Measurements from ENCODE around the gene DCAF15. TPM values are rescaled to one million over a fixed set of nuclear protein-coding genes. Genes with fewer than 3 reads are reported as not detected.
"Not testable (repeated sequence)": the region's sequence is repeated elsewhere in the genome, so short reads cannot be mapped to it uniquely, and the experiment has no call there.

The DCAF15 gene
- total RNA-seq, 1 experiment from 2014 or later, result 43.0 TPM

DNA sequence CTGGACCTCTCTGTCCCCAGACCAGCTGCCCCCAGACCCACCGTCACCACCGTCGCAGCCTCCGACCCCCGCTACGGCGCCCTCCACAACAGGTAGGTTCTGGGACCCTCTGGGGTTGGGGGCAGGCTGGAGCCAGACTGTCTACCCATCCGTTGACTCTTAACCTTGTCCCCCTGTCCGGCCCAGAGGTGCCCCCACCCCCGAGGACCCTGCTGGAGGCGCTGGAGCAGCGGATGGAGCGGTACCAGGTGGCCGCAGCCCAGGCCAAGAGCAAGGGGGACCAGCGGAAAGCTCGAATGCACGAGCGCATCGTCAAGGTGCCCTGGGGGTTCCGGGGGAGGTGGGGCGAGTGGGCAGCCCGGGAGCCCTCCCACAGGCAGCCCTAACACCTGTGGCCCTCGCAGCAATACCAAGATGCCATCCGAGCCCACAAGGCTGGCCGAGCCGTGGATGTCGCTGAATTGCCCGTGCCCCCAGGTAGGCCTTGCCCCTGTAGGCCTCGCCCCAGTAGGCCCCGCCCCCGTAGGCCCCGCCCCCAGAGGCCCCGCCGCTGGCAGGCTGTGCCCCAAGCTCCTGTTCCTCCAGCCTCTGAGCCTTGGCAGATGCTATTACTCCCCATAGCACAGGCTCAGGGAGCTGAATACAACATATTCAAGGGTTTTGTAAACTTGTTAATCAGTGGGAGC, 33.4 kb upstream of the DCAF15 start:
- ChIA-PET POLR2A (no interaction called here), CTCF (no interaction called here)
- intact Hi-C loops (cut with micrococcal nuclease; ENCODE audit: unreplicated experiment), result no loop called here
- H3K36me3 ChIP-seq (ENCODE audit: control insufficient read depth, insufficient read depth, low read length), result peaks cover 6% of the 10 kb centered on the region
- TF ChIP-seq, protein P1, sequence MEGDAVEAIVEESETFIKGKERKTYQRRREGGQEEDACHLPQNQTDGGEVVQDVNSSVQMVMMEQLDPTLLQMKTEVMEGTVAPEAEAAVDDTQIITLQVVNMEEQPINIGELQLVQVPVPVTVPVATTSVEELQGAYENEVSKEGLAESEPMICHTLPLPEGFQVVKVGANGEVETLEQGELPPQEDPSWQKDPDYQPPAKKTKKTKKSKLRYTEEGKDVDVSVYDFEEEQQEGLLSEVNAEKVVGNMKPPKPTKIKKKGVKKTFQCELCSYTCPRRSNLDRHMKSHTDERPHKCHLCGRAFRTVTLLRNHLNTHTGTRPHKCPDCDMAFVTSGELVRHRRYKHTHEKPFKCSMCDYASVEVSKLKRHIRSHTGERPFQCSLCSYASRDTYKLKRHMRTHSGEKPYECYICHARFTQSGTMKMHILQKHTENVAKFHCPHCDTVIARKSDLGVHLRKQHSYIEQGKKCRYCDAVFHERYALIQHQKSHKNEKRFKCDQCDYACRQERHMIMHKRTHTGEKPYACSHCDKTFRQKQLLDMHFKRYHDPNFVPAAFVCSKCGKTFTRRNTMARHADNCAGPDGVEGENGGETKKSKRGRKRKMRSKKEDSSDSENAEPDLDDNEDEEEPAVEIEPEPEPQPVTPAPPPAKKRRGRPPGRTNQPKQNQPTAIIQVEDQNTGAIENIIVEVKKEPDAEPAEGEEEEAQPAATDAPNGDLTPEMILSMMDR (IDR thresholded peaks at IDR 0.05; ENCODE audit: insufficient read depth in 1 of 2, low read depth in 1 of 2, low read length in 1 of 2, severe bottlenecking in 1 of 2, unreplicated experiment in 1 of 2), result no peak
- H3K27me3 Mint-ChIP-seq (ENCODE audit: insufficient read depth, unreplicated experiment), result no peaks in the 10 kb centered on the region
- H3K9me3 Mint-ChIP-seq (ENCODE audit: unreplicated experiment), result no peaks in the 10 kb centered on the region
- peaks cover 67% of the 10 kb centered on the region for H3K36me3 Mint-ChIP-seq (ENCODE audit: insufficient read depth, unreplicated experiment)
- no peaks in the 10 kb centered on the region for H3K4me1 ChIP-seq
- no peaks in the 10 kb centered on the region for H3K27me3 ChIP-seq (replicated peaks; ENCODE audit: control insufficient read depth, insufficient read depth, low read length)
- H3K4me1 Mint-ChIP-seq (ENCODE audit: low read depth, unreplicated experiment), result no peaks in the 10 kb centered on the region
- H3K27ac Mint-ChIP-seq (ENCODE audit: unreplicated experiment), result no peak overlapping the region
- H3K4me3 ChIP-seq (ENCODE audit: low read depth, low read length), result no peak overlapping the region
- no TSS peak for BruUV-seq (replicated peaks)
- H3K9me3 ChIP-seq, result peaks cover 4% of the 10 kb centered on the region; the same call in 1 of the 2 replicates
- no peak for DNase-seq
- H3K4me3 Mint-ChIP-seq (ENCODE audit: unreplicated experiment), result no peak overlapping the region

DNA sequence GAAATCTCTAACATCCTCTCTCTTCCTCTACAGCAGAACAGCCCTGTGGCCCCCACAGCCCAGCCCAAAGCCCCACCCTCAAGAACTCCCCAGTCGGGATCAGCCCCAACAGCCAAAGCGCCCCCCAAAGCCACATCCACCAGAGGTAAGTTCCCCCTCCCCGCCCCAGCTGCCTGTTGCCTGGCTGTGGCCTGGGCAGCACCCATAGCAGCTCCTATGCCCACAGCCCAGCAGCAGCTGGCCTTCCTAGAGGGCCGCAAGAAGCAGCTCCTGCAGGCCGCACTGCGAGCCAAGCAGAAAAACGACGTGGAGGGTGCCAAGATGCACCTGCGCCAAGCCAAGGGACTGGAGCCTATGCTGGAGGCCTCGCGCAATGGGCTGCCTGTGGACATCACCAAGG, 31.8 kb upstream of the DCAF15 start:
- ChIA-PET POLR2A (interaction anchor here (0.6 to 1.0 kb wide), 2 partner anchors 9 to 216 kb away, joined by 3 read pairs; no protein-coding TSS in a partner anchor), CTCF (no interaction called here)

DNA sequence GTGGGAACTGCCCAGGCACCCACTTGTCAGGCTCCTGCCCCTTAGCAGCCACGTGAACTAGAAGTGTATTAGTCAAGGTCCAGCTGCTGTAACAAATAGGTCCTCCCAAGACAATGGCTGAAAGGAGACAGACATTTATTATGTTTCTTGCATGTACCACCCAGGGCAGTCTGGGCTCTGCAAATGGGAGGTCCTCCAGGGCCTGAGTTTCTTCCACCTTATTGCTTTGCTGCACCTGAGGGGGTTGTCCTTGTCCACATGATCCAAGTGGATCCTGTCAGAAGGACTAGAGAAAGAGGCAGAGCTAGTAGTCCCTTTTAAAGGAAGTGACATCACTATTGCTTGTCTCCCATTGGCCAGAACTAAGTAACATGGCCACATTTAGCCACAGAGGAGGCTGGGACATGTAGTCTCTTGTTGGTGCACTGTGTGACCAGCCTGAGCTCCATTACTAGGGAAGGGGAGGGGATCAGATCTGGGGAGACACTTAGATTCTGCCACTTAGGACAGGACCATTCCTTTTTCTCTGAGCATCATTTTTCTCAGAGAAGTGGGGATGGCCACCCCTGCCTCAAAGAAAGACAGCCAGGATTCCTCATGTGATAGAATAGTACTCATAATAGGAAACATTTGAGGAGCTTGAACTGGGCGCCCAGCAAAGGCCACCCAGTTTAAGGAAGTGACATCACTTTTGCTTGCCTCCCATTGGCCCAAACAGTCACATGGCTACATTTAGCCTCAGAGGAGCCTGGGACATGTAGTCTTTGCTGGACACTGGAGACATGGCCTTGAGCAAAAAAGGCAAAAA, 31.2 kb upstream of the DCAF15 start:
- Mint-ChIP-seq H3K4me1 (ENCODE audit: low read depth, unreplicated experiment) (no peaks in the 10 kb centered on the region), H3K9me3 (ENCODE audit: unreplicated experiment) (no peaks in the 10 kb centered on the region), H3K27ac (ENCODE audit: unreplicated experiment) (peak overlapping the region; percentile 42), H3K27me3 (ENCODE audit: insufficient read depth, unreplicated experiment) (no peaks in the 10 kb centered on the region), H3K36me3 (ENCODE audit: insufficient read depth, unreplicated experiment) (peaks cover 73% of the 10 kb centered on the region), H3K4me3 (ENCODE audit: unreplicated experiment) (no peak overlapping the region)
- Histone ChIP-seq H3K4me1 (no peaks in the 10 kb centered on the region), H3K9me3 (peaks cover 4% of the 10 kb centered on the region; the same call in 1 of the 2 replicates), H3K27me3 (replicated peaks; ENCODE audit: control insufficient read depth, insufficient read depth, low read length) (no peaks in the 10 kb centered on the region), H3K4me3 (ENCODE audit: low read depth, low read length) (no peak overlapping the region), H3K36me3 (ENCODE audit: control insufficient read depth, insufficient read depth, low read length) (peaks cover 6% of the 10 kb centered on the region)
- DNase-seq, result peak; percentile 55 to 71
- intact Hi-C loops (cut with micrococcal nuclease; ENCODE audit: unreplicated experiment), result loop anchor here (1.0 kb wide), 1 partner anchor 31 kb away; the partner anchor contains the start of gene DCAF15
- CTCF ChIA-PET, result interaction anchor here (0.7 kb wide), 2 partner anchors 10 to 215 kb away, joined by 3 read pairs; partner anchors contain the start of gene ASF1B
- BruUV-seq (replicated peaks), result no TSS peak
- TF ChIP-seq, protein P1 (IDR thresholded peaks at IDR 0.05; ENCODE audit: insufficient read depth in 1 of 2, low read depth in 1 of 2, low read length in 1 of 2, severe bottlenecking in 1 of 2, unreplicated experiment in 1 of 2), result no peak
- POLR2A ChIA-PET, result interaction anchor here (0.6 to 1.0 kb wide), 2 partner anchors 10 to 216 kb away, joined by 3 read pairs; no protein-coding TSS in a partner anchor

More for the DNA sequence above, 31.8 kb upstream of the DCAF15 start:
- H3K9me3 ChIP-seq, result peaks cover 4% of the 10 kb centered on the region; the same call in 1 of the 2 replicates
- TF ChIP-seq, protein P1 (IDR thresholded peaks at IDR 0.05; ENCODE audit: insufficient read depth in 1 of 2, low read depth in 1 of 2, low read length in 1 of 2, severe bottlenecking in 1 of 2, unreplicated experiment in 1 of 2), result no peak
- no peak for DNase-seq
- intact Hi-C loops (cut with micrococcal nuclease; ENCODE audit: unreplicated experiment), result no loop called here
- Mint-ChIP-seq H3K9me3 (ENCODE audit: unreplicated experiment) (no peaks in the 10 kb centered on the region), H3K27ac (ENCODE audit: unreplicated experiment) (no peak overlapping the region), H3K4me3 (ENCODE audit: unreplicated experiment) (no peak overlapping the region), H3K27me3 (ENCODE audit: insufficient read depth, unreplicated experiment) (no peaks in the 10 kb centered on the region), H3K36me3 (ENCODE audit: insufficient read depth, unreplicated experiment) (peaks cover 74% of the 10 kb centered on the region), H3K4me1 (ENCODE audit: low read depth, unreplicated experiment) (no peaks in the 10 kb centered on the region)
- H3K36me3 ChIP-seq (ENCODE audit: control insufficient read depth, insufficient read depth, low read length), result peaks cover 6% of the 10 kb centered on the region
- H3K4me3 ChIP-seq (ENCODE audit: low read depth, low read length), result no peak overlapping the region
- BruUV-seq (replicated peaks), result no TSS peak
- H3K27me3 ChIP-seq (replicated peaks; ENCODE audit: control insufficient read depth, insufficient read depth, low read length), result no peaks in the 10 kb centered on the region
- no peaks in the 10 kb centered on the region for H3K4me1 ChIP-seq

DNA sequence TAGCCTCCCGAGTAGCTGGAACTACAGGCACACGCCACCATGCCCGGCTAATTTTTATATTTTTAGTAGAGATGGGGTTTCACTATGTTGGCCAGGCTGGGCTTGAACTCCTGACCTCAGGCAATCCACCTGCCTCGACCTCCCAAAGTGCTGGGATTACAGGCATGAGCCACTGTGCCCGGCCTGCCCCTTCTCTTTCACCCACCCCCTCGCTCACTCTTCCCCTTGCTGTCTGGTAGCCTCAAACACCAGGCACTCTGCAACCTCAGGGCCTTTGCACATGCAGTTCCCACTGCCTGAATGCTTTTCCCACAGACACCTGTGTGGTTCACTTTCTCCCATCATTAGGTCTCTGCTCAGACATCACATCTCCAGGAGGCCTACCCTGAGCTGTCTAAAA, 30.2 kb upstream of the DCAF15 start:
- H3K4me1 Mint-ChIP-seq (ENCODE audit: low read depth, unreplicated experiment); H3K27me3 ChIP-seq (replicated peaks; ENCODE audit: control insufficient read depth, insufficient read depth, low read length); POLR2A ChIA-PET; H3K4me3 ChIP-seq (ENCODE audit: low read depth, low read length); H3K27me3 Mint-ChIP-seq (ENCODE audit: insufficient read depth, unreplicated experiment); H3K9me3 ChIP-seq; H3K27ac Mint-ChIP-seq (ENCODE audit: unreplicated experiment); H3K9me3 Mint-ChIP-seq (ENCODE audit: unreplicated experiment); H3K4me3 Mint-ChIP-seq (ENCODE audit: unreplicated experiment); BruUV-seq (replicated peaks); CTCF ChIA-PET; H3K4me1 ChIP-seq; DNase-seq; H3K36me3 ChIP-seq (ENCODE audit: control insufficient read depth, insufficient read depth, low read length); intact Hi-C loops (cut with micrococcal nuclease; ENCODE audit: unreplicated experiment): not testable (repeated sequence)
- peaks cover 77% of the 10 kb centered on the region for H3K36me3 Mint-ChIP-seq (ENCODE audit: insufficient read depth, unreplicated experiment)

Measured in Caco-2 (cell line).